HG03064 (cell line): ENCODE results near the gene CLDN3.
"Not testable (repeated sequence)": the region's sequence is repeated elsewhere in the genome, so short reads cannot be mapped to it uniquely, and the experiment has no call there.

Source experiments
- ATAC-seq: cut with Tn5 transposase; IDR thresholded peaks from one replicate; pipeline ENCODE4 v1.9.1; 2021; ENCODE audit warnings: low read depth; ENCODE audit not compliant: unreplicated experiment

CLDN3 gene, protein sequence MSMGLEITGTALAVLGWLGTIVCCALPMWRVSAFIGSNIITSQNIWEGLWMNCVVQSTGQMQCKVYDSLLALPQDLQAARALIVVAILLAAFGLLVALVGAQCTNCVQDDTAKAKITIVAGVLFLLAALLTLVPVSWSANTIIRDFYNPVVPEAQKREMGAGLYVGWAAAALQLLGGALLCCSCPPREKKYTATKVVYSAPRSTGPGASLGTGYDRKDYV

GRCh38 chr7:73770002-73770859 is at the start of gene CLDN3:
Gene CLDN3 (minus strand): TSS chr7:73770270. CDS start chr7:73770049, 221 bp downstream.
- ATAC-seq, result no peak

DNA sequence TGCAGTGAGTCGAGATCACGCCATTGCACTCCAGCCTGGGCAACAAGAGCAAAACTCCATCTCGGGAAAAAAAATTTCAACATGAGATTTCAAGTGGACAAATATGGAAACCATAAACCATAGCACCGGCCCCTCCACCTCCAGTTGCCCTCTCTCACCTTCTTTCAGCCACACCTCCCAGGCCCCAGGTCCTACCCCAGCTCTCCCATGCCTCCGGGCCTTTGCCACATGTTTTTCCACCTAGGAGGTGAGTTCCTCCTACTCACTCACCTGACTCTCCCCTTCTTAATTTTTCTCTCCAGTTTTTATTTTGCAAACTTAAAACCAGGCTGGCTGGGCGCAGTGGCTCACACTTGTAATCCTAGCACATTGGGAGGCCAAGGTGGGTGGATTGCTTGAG is 47.1 kb upstream of the CLDN3 start:
- ATAC-seq, result no peak

DNA sequence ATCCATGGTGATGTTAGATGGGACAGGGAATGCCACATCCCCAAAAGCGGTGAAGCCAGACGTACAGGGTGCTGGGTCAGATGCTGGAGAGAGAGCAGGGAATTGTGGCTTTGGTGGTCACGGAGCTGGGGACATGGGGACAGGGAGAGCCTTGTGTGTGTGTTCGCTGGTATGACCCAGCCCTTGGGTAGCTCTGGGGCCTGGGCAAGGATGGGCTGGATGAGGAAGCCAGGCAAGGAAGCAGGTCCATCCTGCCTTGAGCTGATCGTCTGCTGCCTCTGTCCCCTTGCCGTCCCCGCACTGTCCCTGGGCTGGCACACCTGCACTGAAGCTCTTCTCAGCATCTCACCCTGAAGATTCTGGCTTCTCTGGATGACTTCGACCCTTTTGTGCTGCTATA is 45.4 kb upstream of the CLDN3 start:
- no peak for ATAC-seq

DNA sequence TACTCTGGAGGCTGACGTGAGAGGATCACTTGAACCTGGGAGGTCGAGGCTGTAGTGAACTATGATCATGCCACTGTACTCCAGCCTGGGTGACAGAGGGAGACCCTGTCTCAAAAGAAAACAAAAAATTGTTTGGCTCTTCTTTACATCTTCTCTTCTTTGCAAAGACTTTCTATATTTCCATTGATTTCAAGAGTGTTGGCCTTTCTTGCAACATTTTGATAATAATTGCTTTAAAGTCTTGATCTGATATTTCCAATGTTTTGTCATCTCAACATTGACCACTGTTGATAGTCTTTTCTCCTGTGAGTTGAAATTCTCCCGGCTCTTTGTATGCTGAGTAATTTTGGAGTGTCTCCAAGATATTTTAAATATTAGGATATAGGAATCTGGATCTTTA is 42.9 kb upstream of the CLDN3 start:
- no peak for ATAC-seq

DNA sequence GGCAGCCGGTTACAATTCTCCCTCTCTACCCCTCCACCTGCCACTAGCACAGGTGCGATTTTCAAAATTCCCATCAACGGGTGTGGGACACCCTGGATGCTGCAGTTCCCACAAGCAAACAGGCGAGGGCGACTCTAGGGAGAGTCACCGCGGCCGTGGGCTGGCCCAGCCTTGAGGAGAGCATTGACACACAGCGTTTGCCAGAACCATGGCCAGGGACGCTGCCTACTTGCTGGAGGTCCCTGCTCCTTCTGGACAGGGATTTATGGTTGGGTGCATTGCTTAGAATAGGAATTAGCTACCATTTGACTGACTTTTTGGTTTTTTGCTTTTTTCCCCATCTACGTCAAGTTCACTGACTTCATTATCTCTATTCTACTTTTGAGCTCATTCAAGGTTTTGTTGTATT is 41.7 kb upstream of the CLDN3 start:
- ATAC-seq, result no peak

DNA sequence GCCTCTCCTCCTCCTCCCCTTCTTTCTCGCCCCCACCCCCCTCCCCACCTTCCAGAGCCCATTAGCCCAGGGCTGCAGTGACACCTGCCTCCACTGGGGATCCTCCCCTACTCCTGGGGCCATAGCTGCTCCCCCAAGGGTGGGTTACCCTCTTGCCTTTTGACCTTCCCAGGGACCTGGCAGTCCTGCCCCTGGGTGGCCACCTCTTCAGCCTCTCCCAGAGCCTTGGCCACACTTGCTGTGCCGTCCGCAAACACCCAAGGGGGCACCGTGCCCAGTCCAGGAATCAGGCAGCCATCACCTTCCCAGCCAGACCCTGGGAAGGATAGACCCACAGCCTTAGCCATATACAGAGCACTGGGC is 40.9 kb upstream of the CLDN3 start:
- no peak for ATAC-seq

DNA sequence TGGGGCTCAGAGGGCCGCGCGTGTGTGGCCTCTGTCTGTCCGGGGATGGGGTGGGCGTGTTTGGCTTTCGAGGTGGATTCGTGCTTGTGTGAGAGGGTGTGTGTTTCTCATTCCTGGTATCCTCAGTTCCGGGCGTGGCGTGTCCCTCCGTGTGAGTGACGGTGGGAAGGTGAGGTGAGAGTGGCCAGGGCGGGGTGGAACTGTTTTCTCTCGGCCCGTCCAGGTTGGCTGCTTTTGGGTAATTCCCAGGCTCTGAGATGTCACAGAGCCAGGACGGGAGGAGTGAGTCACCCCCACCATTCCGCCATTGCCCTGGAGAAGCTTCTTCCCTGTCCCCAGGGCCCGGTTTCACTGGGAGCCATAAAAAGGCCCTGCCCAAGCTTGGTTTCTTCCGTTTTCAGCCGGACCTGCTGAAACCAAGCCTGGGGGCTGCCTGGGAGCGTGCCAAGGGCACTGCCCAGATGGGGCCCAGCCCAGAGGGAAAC is 39.4 kb upstream of the CLDN3 start:
- ATAC-seq, result no peak

DNA sequence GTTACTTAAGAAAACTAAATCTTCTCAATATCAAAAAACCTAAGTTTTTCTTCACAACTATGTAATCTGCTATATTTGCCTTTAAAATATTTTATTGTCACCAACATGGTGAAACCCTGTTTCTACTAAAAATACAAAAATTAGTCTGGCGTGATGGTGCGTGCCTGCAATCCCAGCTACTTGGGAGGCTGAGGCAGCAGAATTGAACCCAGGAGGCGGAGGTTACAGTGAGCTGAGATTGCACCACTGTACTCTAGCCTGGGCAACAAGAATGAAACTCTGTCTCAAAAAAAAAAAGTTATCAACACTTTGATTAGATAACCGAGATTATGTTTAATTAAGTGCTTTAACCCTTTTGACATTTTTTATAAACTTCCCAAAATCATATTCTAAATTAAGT is 32.4 kb upstream of the CLDN3 start:
- no peak for ATAC-seq

GRCh38 chr7:73801577-73801976 is 31.5 kb upstream of the CLDN3 start:
- no peak for ATAC-seq

DNA sequence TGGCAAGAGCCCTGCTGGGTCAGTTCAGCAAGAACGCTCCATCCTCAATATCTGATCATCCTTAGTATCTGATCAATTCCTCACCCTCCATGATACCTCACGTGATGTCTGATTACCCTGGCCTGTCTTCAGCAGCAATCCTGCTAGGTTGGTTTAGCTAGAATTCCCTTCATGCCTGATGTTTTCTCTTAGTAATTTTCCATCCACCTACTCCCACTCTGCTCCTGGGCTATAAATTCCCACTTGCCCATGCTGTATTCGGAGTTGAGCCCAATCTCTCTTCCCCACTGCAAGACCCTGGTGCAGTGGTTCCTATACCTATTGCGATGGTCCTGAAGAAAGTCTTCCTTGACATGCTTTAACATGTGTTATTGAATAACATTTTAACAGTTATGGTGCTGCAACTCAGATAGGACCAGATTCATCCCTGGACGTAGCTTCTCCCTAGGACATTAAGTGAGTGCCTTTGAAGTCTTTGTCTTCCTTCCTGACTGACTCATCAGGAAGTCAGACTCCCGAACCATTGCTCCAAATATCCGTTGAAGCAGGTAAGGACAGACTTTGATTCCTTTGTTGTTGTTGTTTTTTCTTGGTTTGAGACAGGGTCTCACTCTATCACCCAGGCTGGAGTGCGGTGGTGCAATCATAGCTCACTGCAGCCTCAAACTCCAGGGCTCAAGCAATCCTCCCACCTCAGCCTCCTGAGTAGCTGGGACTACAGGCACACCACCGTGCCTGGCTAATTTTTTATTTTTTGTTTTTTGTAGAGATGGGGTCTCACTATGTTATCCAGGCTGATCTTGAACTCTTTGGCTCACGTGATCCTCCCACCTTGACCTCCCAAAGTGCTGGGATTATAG is 29.4 kb upstream of the CLDN3 start:
- ATAC-seq, result no peak

DNA sequence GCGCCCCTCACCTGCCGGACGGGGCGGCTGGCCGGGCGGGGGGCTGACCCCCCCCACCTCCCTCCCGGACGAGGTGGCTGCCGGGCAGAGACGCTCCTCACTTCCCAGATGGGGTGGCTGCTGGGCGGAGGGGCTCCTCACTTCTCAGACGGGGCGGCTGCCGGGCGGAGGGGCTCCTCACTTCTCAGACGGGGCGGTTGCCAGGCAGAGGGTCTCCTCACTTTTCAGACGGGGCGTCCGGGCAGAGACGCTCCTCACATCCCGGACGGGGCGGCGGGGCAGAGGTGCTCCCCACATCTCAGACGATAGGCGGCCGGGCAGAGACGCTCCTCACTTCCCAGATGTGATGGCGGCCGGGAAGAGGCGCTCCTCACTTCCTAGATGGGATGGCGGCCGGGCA is 27.1 kb upstream of the CLDN3 start:
- not testable (repeated sequence) for ATAC-seq

GRCh38 chr7:73796656-73797055 is 26.6 kb upstream of the CLDN3 start:
- not testable (repeated sequence) for ATAC-seq

DNA sequence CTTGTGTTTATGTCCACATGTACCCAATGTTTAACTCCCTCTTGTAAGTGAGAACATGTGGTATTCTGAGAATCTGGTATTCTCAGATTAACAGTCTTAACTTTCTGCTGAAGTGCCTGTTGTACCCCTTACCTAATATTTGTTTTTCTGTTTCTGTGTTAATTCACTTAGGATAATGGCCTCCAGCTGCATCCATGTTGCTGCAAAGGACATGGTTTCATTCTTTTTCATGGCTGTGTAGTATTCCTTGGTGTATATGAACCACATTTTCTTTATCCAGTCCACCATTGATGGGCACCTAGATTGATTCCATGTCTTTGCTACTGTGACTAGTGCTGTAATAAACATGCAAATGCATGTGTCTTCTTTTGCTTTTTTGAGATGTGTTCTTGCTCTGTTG is 25.1 kb upstream of the CLDN3 start:
- ATAC-seq, result not testable (repeated sequence)

DNA sequence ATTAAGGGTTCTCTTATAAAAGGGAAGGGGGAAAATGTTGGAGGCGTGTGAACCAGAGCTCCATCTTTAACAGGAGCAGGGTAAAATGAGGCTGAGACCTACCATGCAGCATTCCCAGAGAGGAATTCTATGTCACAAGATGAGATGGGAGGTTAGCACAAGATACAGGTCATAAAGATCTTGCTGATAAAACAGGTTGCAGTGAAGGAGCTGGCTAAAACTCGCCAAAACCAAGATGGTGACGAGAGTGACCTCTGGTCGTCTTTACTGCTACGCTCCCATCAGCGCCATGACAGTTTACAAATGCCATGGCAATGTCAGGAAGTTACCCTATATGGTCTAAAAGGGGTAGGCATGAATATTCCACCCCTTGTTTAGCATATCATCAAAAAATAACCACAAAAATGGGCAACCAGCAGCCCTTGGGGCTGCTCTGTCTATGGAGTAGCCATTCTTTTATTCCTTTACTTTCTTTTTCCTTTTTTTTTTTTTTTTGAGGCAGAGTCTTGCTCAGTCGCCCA is 21.2 kb upstream of the CLDN3 start:
- ATAC-seq, result not testable (repeated sequence)

DNA sequence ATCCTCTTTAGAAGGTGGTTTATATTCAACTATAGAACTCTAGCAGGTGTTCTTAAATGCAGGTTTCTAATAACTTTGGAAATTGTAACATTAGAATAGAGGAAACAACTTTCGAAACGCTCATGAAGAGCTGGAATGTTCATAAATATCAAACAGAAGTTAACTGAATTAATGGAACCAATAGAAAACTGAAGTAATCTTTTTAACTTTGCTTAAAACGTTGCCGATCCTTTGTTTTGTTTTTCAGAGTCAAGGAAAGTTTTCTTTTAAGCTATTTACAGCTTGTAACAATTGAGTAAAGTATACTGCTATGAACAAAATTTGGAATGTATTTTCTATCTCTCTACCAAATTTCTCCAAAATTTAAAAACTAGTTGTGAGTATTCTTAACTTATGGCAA is 19.0 kb upstream of the CLDN3 start:
- ATAC-seq, result no peak

GRCh38 chr7:73787786-73788048 is 17.6 kb upstream of the CLDN3 start:
- ATAC-seq, result not testable (repeated sequence)

DNA sequence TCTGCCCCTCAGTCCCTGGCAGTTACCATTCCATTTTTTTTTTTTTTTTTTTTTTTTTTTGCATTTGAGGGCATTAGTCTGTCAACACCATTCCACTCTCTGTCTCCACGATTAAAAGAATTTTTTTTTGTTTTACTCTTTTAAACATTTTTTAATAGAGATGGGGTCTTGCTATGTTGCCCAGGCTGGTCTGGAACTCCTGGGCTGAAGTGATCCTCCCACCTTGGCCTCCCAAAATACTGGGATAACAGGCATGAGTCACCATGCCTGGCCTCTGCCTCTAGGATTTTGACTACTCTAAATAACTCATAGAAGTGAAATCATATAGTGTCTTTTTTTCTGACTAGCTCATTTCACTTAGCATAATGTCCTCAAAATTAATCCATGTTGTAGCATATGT is 16.5 kb upstream of the CLDN3 start:
- no peak for ATAC-seq

GRCh38 chr7:73779517-73779916 is 9.4 kb upstream of the CLDN3 start:
- no peak for ATAC-seq

GRCh38 chr7:73778801-73779389 is 8.8 kb upstream of the CLDN3 start:
- no peak for ATAC-seq

- no peak for ATAC-seq
These were observed 4.9 kb upstream of the CLDN3 start for GRCh38 chr7:73774923-73775322.
